Stimulated activated CD4-positive, alpha-beta T cell treated with anti-CD3 and anti-CD28 coated beads, TNF-alpha, amount 100 ng/mL, for 48 hours (primary cell): Measurements from ENCODE around the gene MDC1.
A peak's percentile ranks its signal among the peaks of the same experiment; 100 is the strongest.
"Not testable (repeated sequence)": the region's sequence is repeated elsewhere in the genome, so short reads cannot be mapped to it uniquely, and the experiment has no call there.

Source experiments
- DNase-seq, 3 donors: peaks; one replicate each; pipeline ENCODE4 v3.0.0-alpha.2; 2020; ENCODE audit warnings: low read depth in 3 of 3

Gene MDC1

GRCh38 chr6:30725713-30726505 lies 8.8 kb upstream of the MDC1 start:
- DNase-seq, result no peak

GRCh38 chr6:30724906-30725667 lies 8.0 kb upstream of the MDC1 start:
- no peak for DNase-seq

- not testable (repeated sequence) for DNase-seq
Measured at GRCh38 chr6:30723843-30724741, 7.0 kb upstream of the MDC1 start.

GRCh38 chr6:30723159-30723842 lies 6.2 kb upstream of the MDC1 start:
- DNase-seq, result not testable (repeated sequence)

GRCh38 chr6:30722280-30723112 lies 5.4 kb upstream of the MDC1 start:
- peak in 2 of 3 donors; percentile 75 to 77 for DNase-seq

GRCh38 chr6:30722025-30722279 lies 4.9 kb upstream of the MDC1 start:
- not testable (repeated sequence) for DNase-seq

GRCh38 chr6:30721198-30722024 lies 4.3 kb upstream of the MDC1 start:
- peak; percentile 90 to 96 (median 90) for DNase-seq

- no peak for DNase-seq
Measured at GRCh38 chr6:30720738-30721197, 3.7 kb upstream of the MDC1 start.

GRCh38 chr6:30719791-30720737 lies 3.0 kb upstream of the MDC1 start, which contains the start of gene TUBB:
Gene TUBB (plus strand): TSS chr6:30720352. CDS start chr6:30720507, 155 bp downstream.
- DNase-seq, result peak; percentile 92 to 94 (median 94)

- no peak for DNase-seq
Measured at GRCh38 chr6:30719356-30719755, 2.3 kb upstream of the MDC1 start.

- not testable (repeated sequence) for DNase-seq
Measured at GRCh38 chr6:30717845-30718720, 1.0 kb upstream of the MDC1 start.

- no peak for DNase-seq
Measured at GRCh38 chr6:30716879-30717128, 277 bp downstream of the MDC1 start.

- no peak for DNase-seq
Measured at GRCh38 chr6:30714263-30714662, 2.8 kb downstream of the MDC1 start.

GRCh38 chr6:30712441-30712945 lies 4.6 kb downstream of the MDC1 start:
- no peak for DNase-seq

GRCh38 chr6:30711758-30712380 lies 5.2 kb downstream of the MDC1 start:
- DNase-seq, result no peak

GRCh38 chr6:30709101-30709868 lies 7.8 kb downstream of the MDC1 start:
- DNase-seq, result no peak
